ENCODE results near the gene PRKCA.
A peak's percentile ranks its signal among the peaks of the same experiment; 100 is the strongest.

PRKCA gene

DNA sequence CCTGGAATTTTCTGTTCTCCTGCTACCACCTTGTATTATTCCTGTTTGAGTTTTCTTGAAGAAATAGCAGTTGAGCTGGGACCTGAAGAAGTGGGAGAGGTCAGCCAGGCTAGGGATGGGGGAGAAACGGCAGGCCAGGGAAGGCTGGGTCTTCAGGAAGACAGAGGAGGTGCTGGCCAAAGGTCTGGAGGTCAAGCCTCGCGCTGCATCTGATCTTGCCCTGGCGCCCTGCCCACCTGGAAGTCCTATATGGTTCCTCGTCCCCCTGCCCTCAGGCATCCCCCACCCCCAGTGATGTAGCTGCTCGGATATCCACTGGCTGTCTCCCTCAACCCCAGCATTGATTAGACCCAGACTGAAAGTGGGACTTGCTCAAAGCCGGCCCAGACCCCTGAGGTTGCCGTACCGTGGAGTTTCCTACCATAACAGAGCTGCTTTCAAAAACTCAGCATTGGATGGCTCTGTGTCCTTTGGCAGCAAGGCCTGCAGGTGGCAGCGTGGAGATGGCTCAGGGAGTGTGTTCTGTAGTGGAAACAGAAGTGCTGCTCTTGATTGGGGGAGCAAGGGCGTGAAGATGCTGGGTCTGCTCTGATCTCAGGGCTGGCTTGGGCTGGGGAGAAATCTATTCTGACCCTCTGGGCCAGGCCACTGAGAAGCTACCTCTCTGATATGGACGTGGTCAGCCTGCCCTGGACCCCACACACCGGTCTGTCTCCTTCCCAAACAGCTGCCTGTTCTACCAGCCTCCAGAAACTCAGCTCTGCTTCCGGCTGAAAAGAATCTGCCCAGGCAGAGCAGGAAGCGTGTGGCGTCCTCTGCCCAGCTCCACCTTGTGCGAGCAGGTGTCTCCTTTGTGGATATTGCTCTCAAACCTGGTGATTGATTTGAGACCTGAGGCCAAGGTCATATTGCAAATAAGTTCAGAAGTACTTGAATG is 425.5 kb downstream of the PRKCA start:
- TF ChIP-seq, protein P1, sequence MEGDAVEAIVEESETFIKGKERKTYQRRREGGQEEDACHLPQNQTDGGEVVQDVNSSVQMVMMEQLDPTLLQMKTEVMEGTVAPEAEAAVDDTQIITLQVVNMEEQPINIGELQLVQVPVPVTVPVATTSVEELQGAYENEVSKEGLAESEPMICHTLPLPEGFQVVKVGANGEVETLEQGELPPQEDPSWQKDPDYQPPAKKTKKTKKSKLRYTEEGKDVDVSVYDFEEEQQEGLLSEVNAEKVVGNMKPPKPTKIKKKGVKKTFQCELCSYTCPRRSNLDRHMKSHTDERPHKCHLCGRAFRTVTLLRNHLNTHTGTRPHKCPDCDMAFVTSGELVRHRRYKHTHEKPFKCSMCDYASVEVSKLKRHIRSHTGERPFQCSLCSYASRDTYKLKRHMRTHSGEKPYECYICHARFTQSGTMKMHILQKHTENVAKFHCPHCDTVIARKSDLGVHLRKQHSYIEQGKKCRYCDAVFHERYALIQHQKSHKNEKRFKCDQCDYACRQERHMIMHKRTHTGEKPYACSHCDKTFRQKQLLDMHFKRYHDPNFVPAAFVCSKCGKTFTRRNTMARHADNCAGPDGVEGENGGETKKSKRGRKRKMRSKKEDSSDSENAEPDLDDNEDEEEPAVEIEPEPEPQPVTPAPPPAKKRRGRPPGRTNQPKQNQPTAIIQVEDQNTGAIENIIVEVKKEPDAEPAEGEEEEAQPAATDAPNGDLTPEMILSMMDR (IDR thresholded peaks at IDR 0.05; ENCODE audit: low read depth, low read length) = peak; percentile 51
- H3K4me3 ChIP-seq (ENCODE audit: low read depth, low read length) = no peak overlapping the region

DNA sequence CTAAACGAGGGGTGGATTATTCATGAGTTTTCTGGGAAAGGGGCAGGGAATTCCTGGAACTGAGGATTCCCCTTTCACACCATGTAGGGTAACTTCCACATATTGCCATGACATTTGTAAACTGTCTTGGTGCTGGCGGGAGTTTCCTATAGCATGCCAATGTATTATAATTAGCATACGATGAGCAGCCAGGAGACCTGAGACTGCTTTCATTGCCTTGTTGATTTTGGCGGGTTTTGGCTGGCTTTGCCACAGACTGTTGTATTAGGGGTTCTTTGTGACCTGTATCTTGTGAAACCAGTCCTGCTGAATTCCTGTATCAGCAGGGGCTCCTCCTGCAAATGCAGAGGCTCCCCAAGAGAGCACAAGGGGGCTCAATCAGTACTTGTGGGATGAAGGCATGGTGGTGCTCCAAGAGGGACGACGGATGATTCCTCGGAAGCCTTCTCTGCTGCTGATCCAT is 428.1 kb downstream of the PRKCA start:
- H3K4me3 ChIP-seq (ENCODE audit: low read depth, low read length) = no peak overlapping the region

DNA sequence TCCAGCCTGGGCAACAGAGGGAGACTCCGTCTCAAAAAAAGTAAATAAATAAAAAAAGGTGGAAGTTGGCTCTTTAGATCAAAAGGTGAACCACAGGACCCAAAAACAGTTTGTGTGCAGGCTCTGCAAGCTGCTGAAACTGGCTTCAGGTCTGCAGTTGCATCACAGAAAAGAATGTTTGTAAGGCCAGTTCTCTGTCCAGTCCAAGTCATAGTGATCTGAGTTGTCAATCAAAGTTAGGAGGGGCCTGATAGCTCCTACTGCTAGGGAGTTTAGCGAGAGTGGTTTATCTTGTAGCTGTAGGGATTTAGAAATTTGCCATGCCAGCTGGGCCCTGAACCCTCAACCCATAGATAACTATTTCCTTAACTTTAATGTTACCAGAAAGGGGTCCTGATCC is 431.3 kb downstream of the PRKCA start:
- TF ChIP-seq, protein P1 (IDR thresholded peaks at IDR 0.05; ENCODE audit: low read depth, low read length) = no peak

More for the DNA sequence above, 428.1 kb downstream of the PRKCA start:
- TF ChIP-seq, protein P1 (IDR thresholded peaks at IDR 0.05; ENCODE audit: low read depth, low read length) = no peak

DNA sequence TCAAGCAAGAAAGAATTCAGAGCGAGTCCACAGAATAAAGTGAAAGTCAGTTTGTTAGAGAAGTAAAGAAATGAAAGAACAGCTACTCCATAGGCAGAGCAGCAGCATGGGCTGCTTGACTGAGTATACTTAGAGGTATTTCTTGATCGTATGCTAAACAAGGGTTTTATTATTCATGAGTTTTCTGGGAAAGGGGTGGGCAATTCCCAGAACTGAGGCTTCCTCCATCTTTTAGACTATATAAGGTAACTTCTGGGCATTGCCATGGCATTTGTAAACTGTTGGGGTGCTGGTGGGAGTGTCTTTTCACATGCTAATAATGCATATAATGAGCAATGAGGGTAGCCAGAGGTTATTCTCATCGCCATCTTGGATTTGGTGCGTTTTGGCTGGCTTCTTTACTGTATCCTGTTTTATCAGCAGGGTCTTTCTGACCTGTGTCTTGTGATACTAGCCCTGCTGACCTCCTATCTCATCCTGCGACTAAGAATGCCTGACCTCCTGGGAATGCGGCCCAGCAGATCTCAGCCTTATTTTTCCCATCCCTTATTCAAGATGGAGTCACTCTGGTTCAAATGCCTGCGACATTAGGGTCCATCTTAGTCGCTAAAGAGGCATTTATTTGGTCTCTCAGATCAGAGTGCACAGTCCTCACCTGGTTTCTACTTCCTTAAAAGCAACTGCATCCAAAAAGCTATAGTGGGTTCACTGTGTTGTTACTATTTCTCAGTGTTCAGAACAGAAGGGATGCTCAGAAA is 432.0 kb downstream of the PRKCA start:
- TF ChIP-seq, protein P1 (IDR thresholded peaks at IDR 0.05; ENCODE audit: low read depth, low read length) = no peak
- H3K4me3 ChIP-seq (ENCODE audit: low read depth, low read length) = no peak overlapping the region

More for the DNA sequence above, 431.3 kb downstream of the PRKCA start:
- no peak overlapping the region for H3K4me3 ChIP-seq (ENCODE audit: low read depth, low read length)

DNA sequence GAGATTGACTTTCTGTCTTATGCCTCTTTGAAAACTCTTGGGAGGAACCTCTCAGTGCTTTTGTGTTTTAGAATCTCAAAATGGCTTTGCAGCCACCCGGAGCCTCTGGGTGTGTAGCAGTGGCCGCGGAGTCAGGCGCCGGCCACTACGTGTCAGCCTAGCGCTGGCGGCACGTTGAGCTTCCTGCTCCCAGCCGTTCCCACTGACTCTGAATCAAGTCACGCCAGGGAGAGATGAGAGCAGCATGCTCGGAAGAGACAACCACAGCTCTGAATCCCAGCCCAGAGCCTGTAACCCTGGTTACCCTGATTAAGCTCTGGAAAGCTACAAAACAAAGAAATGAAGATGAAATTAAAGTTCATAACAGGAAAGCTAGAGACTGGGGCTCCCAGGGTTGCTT is 435.1 kb downstream of the PRKCA start:
- H3K4me3 ChIP-seq (ENCODE audit: low read depth, low read length) = no peak overlapping the region
- TF ChIP-seq, protein P1 (IDR thresholded peaks at IDR 0.05; ENCODE audit: low read depth, low read length) = no peak

DNA sequence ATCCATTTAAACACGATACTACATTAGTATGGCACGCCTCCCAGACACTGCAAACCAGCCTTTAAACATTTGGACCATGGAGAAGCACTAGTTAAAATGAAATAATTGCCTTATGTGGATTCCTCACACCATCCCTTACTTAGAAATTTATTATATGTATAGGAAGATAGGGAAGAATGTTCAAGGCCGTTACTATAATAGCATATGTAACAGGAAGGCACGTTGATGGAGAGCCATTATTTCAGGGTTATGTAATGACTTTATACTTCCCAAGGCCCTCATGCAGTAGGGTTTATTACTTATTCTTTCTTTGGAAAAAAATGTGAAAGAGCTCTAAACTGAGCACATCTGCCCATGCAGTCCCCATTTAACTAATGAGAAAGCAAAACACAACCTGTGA is 435.9 kb downstream of the PRKCA start:
- H3K4me3 ChIP-seq (ENCODE audit: low read depth, low read length) = no peak overlapping the region
- TF ChIP-seq, protein P1 (IDR thresholded peaks at IDR 0.05; ENCODE audit: low read depth, low read length) = no peak

All from WI38 (cell line).